Testis (tissue), 3 donors: ENCODE measurements around the gene NPAS2. TPM values are rescaled to one million over a fixed set of nuclear protein-coding genes. Genes with fewer than 3 reads are reported as not detected.

Experiments used
- DNase-seq: peaks from one replicate; pipeline ENCODE4 v3.0.0-alpha.2; 2019
- H3K27ac ChIP-seq, 2 donors: fragments of 200-600 bp; sonication (generic); one replicate each; pipeline ENCODE4 v1.5.1; 2019
- H3K27me3 ChIP-seq: fragments of 200-600 bp; sonication (generic); one replicate; pipeline ENCODE4 v1.5.1; 2019
- H3K36me3 ChIP-seq: fragments of 200-600 bp; sonication (generic); one replicate; pipeline ENCODE4 v1.5.1; 2017; ENCODE audit warnings: low read depth; ENCODE audit errors: missing control alignments
- H3K4me1 ChIP-seq: fragments of 200-600 bp; sonication (generic); one replicate; pipeline ENCODE4 v1.5.1; 2019
- H3K4me3 ChIP-seq, 2 donors: fragments of 200-600 bp; sonication (generic); one replicate each; pipeline ENCODE4 v1.5.1; 2017 to 2019
- H3K9me3 ChIP-seq: fragments of 200-600 bp; sonication (generic); one replicate; pipeline ENCODE4 v1.5.1; 2017
- CTCF ChIP-seq, 3 experiments: fragments of 450-650 bp in 2 of 3; fragments of 200-600 bp in 1 of 3; sonication (generic) in 1 of 3; IDR thresholded peaks; one replicate each; pipeline ENCODE4 v1.5.1; 2016 to 2019; ENCODE audit warnings: antibody characterized with exemption in 3 of 3, mild to moderate bottlenecking in 2 of 3, moderate library complexity in 1 of 3
- POLR2A ChIP-seq: fragments of 450-650 bp; IDR thresholded peaks from one replicate; pipeline ENCODE4 v1.6.1; 2017; ENCODE audit warnings: antibody characterized with exemption, mild to moderate bottlenecking, moderate library complexity
- WGBS, 2 donors: methylation state at CpG; one replicate each; pipeline ENCODE4 v1.1.5; 2018; 5-methylcytosine and 5-hydroxymethylcytosine counted together
- intact Hi-C: fragments of 100-400 bp; cut with DNase I; formaldehyde crosslinking; loops from one replicate; pipeline ENCODE4 v1.15.1; 2023; ENCODE audit warnings: low total_unique reads
- polyA plus RNA-seq: library from polyadenylated mRNA; stranded (reverse); fragments of 350-450 nt; fragmentation: Illumina TruSeq; extraction: RNeasy Lipid Tissue Mini Kit (QIAGEN cat#74804); gene quantifications from one replicate; pipeline ENCODE4 v1.2.3, GENCODE V29; 2014; ENCODE audit warnings: low read depth, low replicate concordance; ENCODE audit not compliant: insufficient read depth
- total RNA-seq, 2 donors: library from RNA; depleted of rRNA; stranded (reverse); fragments of >200 nt; gene quantifications; one replicate each; pipeline ENCODE4 v1.2.3, GENCODE V29; 2016

The NPAS2 gene
- total and polyA plus RNA-seq, 3 donors from 2014 or later, result 20.4 to 64.2 (median 46.7) TPM

GRCh38 chr2:100852999-100853908, 33.3 kb downstream of the NPAS2 start:
- intact Hi-C loops, result no loop called here
- H3K4me1 ChIP-seq, result no peaks in the 10 kb centered on the region
- no peak overlapping the region for H3K27ac ChIP-seq
- WGBS, 2 donors, result 82 to 89% methylated on average over 14 of the region's 14 CpGs
- H3K27me3 ChIP-seq, result no peaks in the 10 kb centered on the region
- DNase-seq, result no peak
- H3K4me3 ChIP-seq, result no peak overlapping the region
- H3K36me3 ChIP-seq, result no peaks in the 10 kb centered on the region
- TF ChIP-seq POLR2A, result no peak
- no peak for TF ChIP-seq CTCF (IDR thresholded peaks at IDR 0.05)
- H3K9me3 ChIP-seq, result no peaks in the 10 kb centered on the region

GRCh38 chr2:100853909-100854810, 34.2 kb downstream of the NPAS2 start:
- TF ChIP-seq POLR2A (no peak), CTCF (IDR thresholded peaks at IDR 0.05) (no peak)
- H3K27ac ChIP-seq, result no peak overlapping the region
- WGBS, 2 donors, result 80 to 84% methylated on average over 10 of the region's 10 CpGs
- H3K36me3 ChIP-seq, result no peaks in the 10 kb centered on the region
- no peaks in the 10 kb centered on the region for H3K4me1 ChIP-seq
- intact Hi-C loops, result no loop called here
- H3K9me3 ChIP-seq, result no peaks in the 10 kb centered on the region
- H3K27me3 ChIP-seq, result no peaks in the 10 kb centered on the region
- H3K4me3 ChIP-seq, result no peak overlapping the region
- no peak for DNase-seq

- intact Hi-C loops, result no loop called here
- no peak overlapping the region for H3K27ac ChIP-seq
- H3K36me3 ChIP-seq, result no peaks in the 10 kb centered on the region
- WGBS, 2 donors, result 91 to 97% methylated on average over 7 of the region's 7 CpGs
- H3K27me3 ChIP-seq, result no peaks in the 10 kb centered on the region
- no peaks in the 10 kb centered on the region for H3K9me3 ChIP-seq
- no peak for DNase-seq
- H3K4me1 ChIP-seq, result no peaks in the 10 kb centered on the region
- H3K4me3 ChIP-seq, result no peak overlapping the region
- no peak for TF ChIP-seq POLR2A
- TF ChIP-seq CTCF (IDR thresholded peaks at IDR 0.05), result no peak
Measured at GRCh38 chr2:100855084-100855483, 35.1 kb downstream of the NPAS2 start.

- Histone ChIP-seq H3K27ac (no peak overlapping the region), H3K9me3 (no peaks in the 10 kb centered on the region), H3K4me3 (no peak overlapping the region), H3K27me3 (no peaks in the 10 kb centered on the region), H3K36me3 (no peaks in the 10 kb centered on the region), H3K4me1 (no peaks in the 10 kb centered on the region)
- WGBS, 2 donors, result 84 to 94% methylated on average over 3 of the region's 3 CpGs
- intact Hi-C loops, result no loop called here
- DNase-seq, result no peak
- TF ChIP-seq POLR2A (no peak), CTCF (IDR thresholded peaks at IDR 0.05) (no peak)
Measured at GRCh38 chr2:100855606-100856005, 35.7 kb downstream of the NPAS2 start.
